Measurements from ENCODE around the gene RDH14.

Gene RDH14

GRCh38 chr2:18600255-18600613, 39.8 kb upstream of the RDH14 start:
- TF ChIP-seq, protein P1, sequence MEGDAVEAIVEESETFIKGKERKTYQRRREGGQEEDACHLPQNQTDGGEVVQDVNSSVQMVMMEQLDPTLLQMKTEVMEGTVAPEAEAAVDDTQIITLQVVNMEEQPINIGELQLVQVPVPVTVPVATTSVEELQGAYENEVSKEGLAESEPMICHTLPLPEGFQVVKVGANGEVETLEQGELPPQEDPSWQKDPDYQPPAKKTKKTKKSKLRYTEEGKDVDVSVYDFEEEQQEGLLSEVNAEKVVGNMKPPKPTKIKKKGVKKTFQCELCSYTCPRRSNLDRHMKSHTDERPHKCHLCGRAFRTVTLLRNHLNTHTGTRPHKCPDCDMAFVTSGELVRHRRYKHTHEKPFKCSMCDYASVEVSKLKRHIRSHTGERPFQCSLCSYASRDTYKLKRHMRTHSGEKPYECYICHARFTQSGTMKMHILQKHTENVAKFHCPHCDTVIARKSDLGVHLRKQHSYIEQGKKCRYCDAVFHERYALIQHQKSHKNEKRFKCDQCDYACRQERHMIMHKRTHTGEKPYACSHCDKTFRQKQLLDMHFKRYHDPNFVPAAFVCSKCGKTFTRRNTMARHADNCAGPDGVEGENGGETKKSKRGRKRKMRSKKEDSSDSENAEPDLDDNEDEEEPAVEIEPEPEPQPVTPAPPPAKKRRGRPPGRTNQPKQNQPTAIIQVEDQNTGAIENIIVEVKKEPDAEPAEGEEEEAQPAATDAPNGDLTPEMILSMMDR (IDR thresholded peaks at IDR 0.05; ENCODE audit: low read length, missing control alignments): no peak
- no peak for DNase-seq (ENCODE audit: low read depth)
- no peak overlapping the region for H3K4me3 ChIP-seq (replicated peaks; ENCODE audit: low read depth, low read length)

DNA sequence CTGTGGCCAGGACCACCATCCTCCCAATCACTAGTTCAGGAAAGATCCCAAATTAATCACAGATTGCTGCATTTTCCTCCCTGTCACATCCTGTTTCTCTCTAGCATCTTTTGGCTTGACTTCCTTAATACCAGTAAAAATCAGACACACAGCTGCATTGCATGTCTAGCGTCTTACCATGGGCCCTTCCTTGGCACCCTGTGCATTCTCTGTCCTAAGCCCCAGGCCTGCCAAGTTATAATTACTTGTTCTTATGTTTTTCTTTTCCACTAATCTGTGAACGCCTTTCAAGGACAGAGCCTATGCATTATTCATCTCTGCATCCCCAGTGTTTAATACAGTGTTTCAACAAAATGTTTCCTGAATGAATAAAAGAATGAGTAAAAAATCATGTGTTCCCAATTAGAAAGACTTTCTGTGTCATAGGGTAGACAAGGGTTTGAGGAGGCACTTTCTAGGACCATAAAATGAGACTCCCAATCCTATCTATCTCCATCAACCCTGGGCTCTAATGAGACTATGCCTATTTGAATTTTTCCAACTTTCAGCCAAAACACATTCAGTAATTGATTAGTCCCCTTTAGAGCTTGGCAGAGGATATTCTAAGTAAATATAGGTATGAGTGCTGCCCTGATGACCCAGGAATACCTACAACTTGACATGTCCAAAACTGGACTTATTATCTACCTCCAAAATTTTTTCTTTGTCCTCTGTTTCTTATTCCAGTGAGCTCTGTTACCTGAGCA, 39.2 kb upstream of the RDH14 start:
- H3K4me3 ChIP-seq (replicated peaks; ENCODE audit: low read depth, low read length): no peak overlapping the region
- peak; percentile 51 for DNase-seq (ENCODE audit: low read depth)

DNA sequence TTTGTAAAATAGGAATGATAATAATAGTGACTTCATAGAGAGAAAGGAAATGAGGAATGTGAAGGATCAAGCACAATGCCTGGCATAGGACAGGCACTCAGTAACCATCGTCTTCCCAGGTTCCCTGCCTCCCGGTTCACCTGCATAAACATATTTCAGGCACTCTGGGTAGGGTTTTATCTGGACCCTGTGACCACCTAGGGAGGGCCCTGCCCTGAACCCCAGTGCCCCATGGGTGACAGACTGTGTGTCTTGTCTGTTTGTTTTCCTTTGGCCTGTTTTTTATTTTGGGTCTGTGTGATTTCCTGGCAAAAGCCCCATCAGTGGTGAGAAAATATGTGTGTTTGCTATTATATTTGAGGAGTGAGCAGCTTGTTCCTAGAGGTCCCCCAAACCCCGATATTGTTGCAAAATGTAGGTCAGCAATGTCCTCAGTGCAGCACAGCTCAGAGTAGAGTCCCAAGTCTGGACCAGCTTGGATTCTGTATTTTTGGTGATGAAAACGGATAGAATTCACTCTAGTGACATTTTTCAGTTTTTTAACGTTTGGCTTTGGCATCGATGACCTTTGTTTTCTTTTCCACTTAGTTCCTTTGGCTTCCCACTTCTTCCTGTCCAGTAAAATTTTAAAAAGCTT, 38.5 kb upstream of the RDH14 start:
- no peak overlapping the region for H3K4me3 ChIP-seq (replicated peaks; ENCODE audit: low read depth, low read length)
- no peak for DNase-seq (ENCODE audit: low read depth)
- TF ChIP-seq, protein P1 (IDR thresholded peaks at IDR 0.05; ENCODE audit: low read length, missing control alignments): no peak

More for the DNA sequence above, 39.2 kb upstream of the RDH14 start:
- TF ChIP-seq, protein P1 (IDR thresholded peaks at IDR 0.05; ENCODE audit: low read length, missing control alignments): no peak

- no peak overlapping the region for H3K4me3 ChIP-seq (replicated peaks; ENCODE audit: low read depth, low read length)
- TF ChIP-seq, protein P1 (IDR thresholded peaks at IDR 0.05; ENCODE audit: low read length, missing control alignments): no peak
- DNase-seq (ENCODE audit: low read depth): no peak
Measured at GRCh38 chr2:18597618-18598017, 37.2 kb upstream of the RDH14 start.

DNA sequence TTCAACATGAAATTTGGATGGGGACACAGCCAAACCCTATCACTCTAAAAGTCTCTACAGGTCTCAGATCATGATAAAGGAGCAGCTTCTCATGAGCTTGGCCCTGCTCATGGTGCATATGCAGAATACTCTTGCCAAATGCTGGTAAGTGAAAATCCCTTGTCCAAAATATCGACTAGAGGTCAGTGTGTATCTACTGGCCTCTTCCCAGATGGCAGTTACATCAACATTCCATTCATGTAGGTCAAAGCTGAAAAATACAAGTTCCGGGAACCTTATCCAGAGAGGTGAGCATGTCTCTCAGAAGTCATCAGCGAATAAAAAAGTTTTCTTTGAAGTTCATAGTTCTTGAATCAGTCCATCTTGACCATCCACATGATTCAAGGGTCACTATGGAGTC, 36.5 kb upstream of the RDH14 start:
- DNase-seq (ENCODE audit: low read depth): no peak
- TF ChIP-seq, protein P1 (IDR thresholded peaks at IDR 0.05; ENCODE audit: low read length, missing control alignments): no peak
- no peak overlapping the region for H3K4me3 ChIP-seq (replicated peaks; ENCODE audit: low read depth, low read length)

DNA sequence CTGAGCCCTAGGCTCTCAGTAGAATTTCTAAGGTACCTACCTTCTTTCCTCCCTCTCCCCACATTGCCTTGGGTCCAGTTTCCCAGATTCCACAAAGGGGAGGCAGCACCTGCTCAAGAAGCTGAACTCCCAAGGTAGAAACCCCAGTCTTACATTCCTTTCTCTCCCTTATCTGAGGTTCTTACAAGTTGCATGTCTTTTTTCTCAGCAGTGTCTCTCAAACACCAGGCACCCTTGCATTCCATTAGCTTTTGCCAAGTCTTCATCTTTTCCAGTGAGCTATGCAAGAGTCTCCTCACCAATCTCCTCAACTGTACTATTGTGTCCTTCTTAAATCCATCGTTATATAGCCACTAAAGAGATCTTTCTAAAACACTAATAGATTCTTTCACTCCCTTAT, 33.0 kb upstream of the RDH14 start:
- TF ChIP-seq, protein P1 (IDR thresholded peaks at IDR 0.05; ENCODE audit: low read length, missing control alignments): no peak
- DNase-seq (ENCODE audit: low read depth): no peak
- no peak overlapping the region for H3K4me3 ChIP-seq (replicated peaks; ENCODE audit: low read depth, low read length)

All from fibroblast of pulmonary artery (primary cell).